Effector memory CD8-positive, alpha-beta T cell (primary cell): ENCODE data around the gene CCDC88A.
"Not testable (repeated sequence)": the region's sequence is repeated elsewhere in the genome, so short reads cannot be mapped to it uniquely, and the experiment has no call there.

ENCODE experiments used
- ATAC-seq: fragments of 150-1000 bp; cut with Tn5 transposase; replicated peaks from 2 replicates; pipeline ENCODE4 v1.10.0; 2021; ENCODE audit warnings: mild to moderate bottlenecking, moderate library complexity
- DNase-seq, 3 experiments: peaks; one replicate each; pipeline ENCODE4 v3.0.0; 2021
- H3K27ac Mint-ChIP-seq, 2 donors: one replicate each; pipeline ENCODE4 v1.8.0; 2022; ENCODE audit warnings: mild to moderate bottlenecking in 2 of 2, mixed read lengths in 2 of 2, moderate library complexity in 2 of 2
- H3K27me3 Mint-ChIP-seq, 2 donors: one replicate each; pipeline ENCODE4 v1.8.0; 2022; ENCODE audit warnings: mixed read lengths in 2 of 2
- H3K36me3 Mint-ChIP-seq: one replicate; pipeline ENCODE4 v1.8.0; 2022; ENCODE audit warnings: mild to moderate bottlenecking, moderate library complexity, mixed read lengths; ENCODE audit not compliant: insufficient read depth
- H3K4me1 Mint-ChIP-seq, 2 donors: one replicate each; pipeline ENCODE4 v1.8.0; 2022; ENCODE audit warnings: low read depth in 2 of 2, mixed read lengths in 2 of 2
- H3K4me3 Mint-ChIP-seq, 2 donors: one replicate each; pipeline ENCODE4 v1.8.0; 2022; ENCODE audit warnings: mild to moderate bottlenecking in 2 of 2, mixed read lengths in 2 of 2, moderate library complexity in 2 of 2
- H3K9me3 Mint-ChIP-seq, 2 donors: one replicate each; pipeline ENCODE4 v1.8.0; 2022; ENCODE audit warnings: mixed read lengths in 2 of 2
- total RNA-seq, 9 experiments: gene quantifications; one replicate each; lab custom pipeline; 2026; lab: John Stamatoyannopoulos, UW

Gene CCDC88A
- total RNA-seq = 16.8 to 57.8 (median 27.5) reads per million in 9 experiments

DNA sequence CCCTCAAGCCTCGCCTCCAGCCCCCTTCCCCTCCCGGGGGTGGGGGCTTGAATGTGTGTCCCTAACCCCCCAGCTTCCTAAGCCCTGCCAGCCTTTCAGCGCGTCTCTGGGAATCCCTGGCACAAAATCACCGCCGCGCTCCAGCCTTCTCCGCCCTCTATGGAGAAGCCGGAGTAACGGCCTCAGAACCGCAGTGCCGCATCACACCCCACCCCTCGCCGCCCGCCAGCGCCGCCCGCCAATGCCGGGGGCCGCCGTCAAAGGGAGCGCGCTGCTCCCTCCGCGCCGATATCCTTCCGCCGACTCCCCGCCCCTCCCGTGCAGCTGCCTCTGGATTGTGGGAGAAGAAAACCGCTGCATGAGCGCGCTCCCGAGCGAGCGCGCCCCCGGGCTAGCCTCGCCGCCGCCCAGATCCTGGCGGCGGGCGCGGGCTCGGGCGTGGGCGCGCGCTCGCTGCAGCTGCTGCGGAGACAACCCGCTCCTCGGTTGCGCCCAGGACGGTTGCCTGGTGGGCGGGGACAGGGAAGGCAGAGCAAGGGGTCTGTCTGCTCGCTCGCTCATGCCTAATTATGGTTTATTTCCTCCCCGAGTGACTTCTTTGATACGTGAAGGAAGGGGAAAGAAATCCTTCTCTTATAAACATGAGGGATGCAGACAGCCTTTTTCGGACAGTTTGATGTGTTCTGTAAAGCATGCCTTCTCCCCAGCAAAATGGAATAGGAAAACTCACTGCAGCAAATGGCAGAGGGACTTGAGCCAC, at the start of gene CCDC88A:
Gene CCDC88A (minus strand): TSS at position 178 of the 760 bp plus-strand sequence. CDS start 777 bp downstream, outside the sequence.
- Mint-ChIP-seq H3K27ac (peak within 1 kb of the TSS; percentile 87 to 92), H3K27me3 (peaks cover 0 to 12% of the 10 kb centered on the region in 2 donors), H3K9me3 (no peaks in the 10 kb centered on the region), H3K4me1 (peaks cover 12 to 29% of the 10 kb centered on the region in 2 donors), H3K36me3 (peaks cover 8% of the 10 kb centered on the region), H3K4me3 (peak within 1 kb of the TSS; percentile 82 to 92)
- ATAC-seq (peak; percentile 78), DNase-seq (peak; percentile 73 to 80 (median 80))

GRCh38 chr2:55461679-55462078, 42.0 kb upstream of the CCDC88A start:
- Mint-ChIP-seq H3K27me3 (peaks cover 40 to 72% of the 10 kb centered on the region in 2 donors), H3K27ac (no peak overlapping the region)
- no peak for DNase-seq

GRCh38 chr2:55460562-55460961, 40.9 kb upstream of the CCDC88A start:
- Mint-ChIP-seq H3K36me3 (peaks cover 3% of the 10 kb centered on the region), H3K27ac (no peak overlapping the region), H3K4me3 (no peak overlapping the region), H3K9me3 (no peaks in the 10 kb centered on the region), H3K27me3 (peaks cover 40 to 61% of the 10 kb centered on the region in 2 donors), H3K4me1 (no peaks in the 10 kb centered on the region)
- DNase-seq (no peak), ATAC-seq (no peak)

More at GRCh38 chr2:55461679-55462078, 42.0 kb upstream of the CCDC88A start:
- no peak for ATAC-seq
- Mint-ChIP-seq H3K9me3 (no peaks in the 10 kb centered on the region), H3K4me1 (no peaks in the 10 kb centered on the region), H3K4me3 (no peak overlapping the region), H3K36me3 (peaks cover 3% of the 10 kb centered on the region)

GRCh38 chr2:55459714-55460274, 40.1 kb upstream of the CCDC88A start:
- Mint-ChIP-seq H3K9me3 (no peaks in the 10 kb centered on the region), H3K27ac (no peak overlapping the region), H3K27me3 (peaks cover 36 to 55% of the 10 kb centered on the region in 2 donors), H3K36me3 (peaks cover 3% of the 10 kb centered on the region), H3K4me3 (no peak overlapping the region), H3K4me1 (no peaks in the 10 kb centered on the region)
- DNase-seq (no peak), ATAC-seq (no peak)

DNA sequence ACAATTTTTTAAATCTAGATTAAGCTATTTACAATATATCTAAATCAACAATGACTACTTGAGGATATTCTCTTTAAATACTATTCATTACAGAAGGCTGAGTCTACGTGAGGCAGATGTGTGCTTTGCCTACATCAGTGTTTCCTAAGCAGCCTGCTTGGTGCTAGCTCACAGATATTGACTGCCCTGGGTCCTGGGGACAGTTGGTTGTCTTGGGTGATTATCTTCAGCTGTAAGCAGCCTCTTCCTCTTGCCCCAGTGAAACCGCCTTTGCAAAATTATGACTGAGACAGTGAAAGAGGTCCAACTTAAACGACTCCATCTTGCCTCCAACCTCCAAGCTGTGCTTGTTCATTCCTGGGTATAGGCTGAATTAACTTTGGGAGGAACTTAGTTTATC, 39.6 kb upstream of the CCDC88A start:
- H3K9me3 Mint-ChIP-seq = no peaks in the 10 kb centered on the region
- no peak for DNase-seq
- peaks cover 31 to 49% of the 10 kb centered on the region in 2 donors for H3K27me3 Mint-ChIP-seq
- ATAC-seq = no peak
- H3K4me3 Mint-ChIP-seq = no peak overlapping the region
- H3K27ac Mint-ChIP-seq = no peak overlapping the region
- no peaks in the 10 kb centered on the region for H3K4me1 Mint-ChIP-seq
- H3K36me3 Mint-ChIP-seq = peaks cover 3% of the 10 kb centered on the region

DNA sequence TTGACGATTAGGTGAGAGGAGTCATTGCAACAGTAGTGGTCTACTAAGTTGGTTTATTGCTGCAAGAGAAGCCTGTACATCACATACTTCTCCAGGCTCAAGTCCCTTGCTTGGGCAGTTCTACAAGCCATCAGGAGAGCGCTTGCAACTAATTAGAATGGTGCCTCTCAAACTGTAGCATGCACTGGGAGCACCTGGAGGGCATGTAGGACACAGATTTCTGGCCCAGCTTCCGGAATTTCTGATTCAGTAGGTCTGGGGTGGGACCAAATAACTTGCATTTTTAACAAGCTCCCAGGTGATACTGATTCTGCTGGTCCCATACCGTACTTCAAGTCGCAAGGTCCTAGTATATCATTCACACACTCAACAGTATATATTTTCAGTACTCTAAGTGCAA, 34.5 kb upstream of the CCDC88A start:
- Mint-ChIP-seq H3K9me3 (no peaks in the 10 kb centered on the region), H3K27ac (no peak overlapping the region), H3K27me3 (peaks cover 7 to 12% of the 10 kb centered on the region in 2 donors), H3K36me3 (peaks cover 3% of the 10 kb centered on the region), H3K4me3 (no peak overlapping the region), H3K4me1 (no peaks in the 10 kb centered on the region)
- ATAC-seq = no peak
- DNase-seq = no peak

DNA sequence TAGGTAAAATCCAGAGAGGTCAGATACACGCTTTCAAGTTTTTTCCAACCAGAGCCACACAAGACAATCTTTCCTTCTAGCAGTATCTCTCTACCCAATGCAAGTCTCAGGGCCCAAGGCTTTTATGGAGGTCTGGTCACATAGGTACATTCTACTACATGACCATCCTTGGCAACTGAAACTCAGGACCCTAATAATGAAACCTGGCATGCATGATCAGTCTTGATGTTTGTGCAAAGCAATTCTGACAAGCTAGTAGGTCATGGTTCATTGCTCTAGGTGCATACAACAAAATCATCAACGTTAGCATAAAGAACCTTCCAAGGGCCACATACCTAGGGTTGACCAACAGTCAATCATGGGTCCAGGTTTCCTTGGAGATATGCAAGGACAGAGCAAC, 33.2 kb upstream of the CCDC88A start:
- no peak overlapping the region for H3K27ac Mint-ChIP-seq
- ATAC-seq (no peak), DNase-seq (no peak)
- H3K36me3 Mint-ChIP-seq = no peaks in the 10 kb centered on the region
- peaks cover 0 to under 1% of the 10 kb centered on the region in 2 donors for H3K27me3 Mint-ChIP-seq
- H3K4me1 Mint-ChIP-seq = no peaks in the 10 kb centered on the region
- H3K4me3 Mint-ChIP-seq = no peak overlapping the region
- no peaks in the 10 kb centered on the region for H3K9me3 Mint-ChIP-seq

- no peaks in the 10 kb centered on the region for H3K4me1 Mint-ChIP-seq
- DNase-seq = no peak
- no peaks in the 10 kb centered on the region for H3K27me3 Mint-ChIP-seq
- no peak for ATAC-seq
- no peaks in the 10 kb centered on the region for H3K9me3 Mint-ChIP-seq
- no peak overlapping the region for H3K4me3 Mint-ChIP-seq
- H3K27ac Mint-ChIP-seq = no peak overlapping the region
- no peaks in the 10 kb centered on the region for H3K36me3 Mint-ChIP-seq
Measured at GRCh38 chr2:55451699-55452098, 32.0 kb upstream of the CCDC88A start.

DNA sequence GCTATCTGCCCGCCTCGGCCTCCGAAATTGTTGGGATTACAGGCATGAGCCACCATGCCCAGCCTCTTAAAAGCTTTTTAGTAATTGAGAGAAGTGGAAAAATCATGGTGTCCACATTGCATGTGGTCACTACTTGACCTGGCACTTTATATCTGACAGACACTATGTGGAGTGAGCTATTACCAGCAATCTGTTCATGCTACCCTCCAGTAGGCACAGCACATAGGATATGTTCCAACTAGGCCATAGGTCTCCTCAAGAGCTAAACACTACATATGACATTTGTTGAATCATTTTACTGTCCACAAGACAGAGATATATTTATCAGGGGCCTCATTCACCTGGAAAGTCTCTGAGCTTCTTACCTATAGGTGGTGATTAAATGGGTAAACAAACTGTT, 30.4 kb upstream of the CCDC88A start:
- H3K4me3 Mint-ChIP-seq = not testable (repeated sequence)

DNA sequence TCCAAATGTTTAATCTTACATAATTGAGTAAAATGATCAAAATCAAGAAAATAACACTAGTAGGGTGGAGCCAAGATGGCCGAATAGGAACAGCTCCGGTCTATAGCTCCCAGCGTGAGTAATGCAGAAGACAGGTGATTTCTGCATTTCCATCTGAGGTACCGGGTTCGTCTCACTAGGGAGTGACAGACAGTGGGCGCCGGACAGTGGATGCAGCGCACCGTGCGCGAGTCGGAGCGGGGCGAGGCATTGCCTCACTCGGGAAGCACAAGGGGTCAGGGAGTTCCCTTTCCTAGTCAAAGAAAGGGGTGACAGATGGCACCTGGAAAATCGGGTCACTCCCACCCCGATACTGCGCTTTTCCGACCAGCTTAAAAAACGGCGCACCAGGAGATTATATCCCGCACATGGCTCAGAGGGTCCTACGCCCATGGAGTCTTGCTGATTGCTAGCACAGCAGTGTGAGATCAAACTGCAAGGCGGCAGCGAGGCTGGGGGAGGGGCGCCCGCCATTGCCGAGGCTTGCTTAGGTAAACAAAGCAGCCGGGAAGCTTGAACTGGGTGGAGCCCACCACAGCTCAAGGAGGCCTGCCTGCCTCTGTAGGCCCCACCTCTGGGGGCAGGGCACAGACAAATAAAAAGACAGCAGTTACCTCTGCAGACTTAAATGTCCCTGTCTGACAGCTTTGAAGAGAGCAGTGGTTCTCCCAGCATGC, 22.5 kb upstream of the CCDC88A start:
- not testable (repeated sequence) for ATAC-seq, H3K9me3 Mint-ChIP-seq

More for the DNA sequence above, 30.4 kb upstream of the CCDC88A start:
- not testable (repeated sequence) for H3K27me3 Mint-ChIP-seq, ATAC-seq, H3K27ac Mint-ChIP-seq, H3K9me3 Mint-ChIP-seq, H3K36me3 Mint-ChIP-seq, H3K4me1 Mint-ChIP-seq, DNase-seq

GRCh38 chr2:55441280-55441892, 21.7 kb upstream of the CCDC88A start:
- H3K36me3 Mint-ChIP-seq = no peaks in the 10 kb centered on the region
- ATAC-seq = no peak
- no peak for DNase-seq

More for the DNA sequence above, 22.5 kb upstream of the CCDC88A start:
- not testable (repeated sequence) for H3K27ac Mint-ChIP-seq, H3K36me3 Mint-ChIP-seq, H3K4me1 Mint-ChIP-seq, H3K4me3 Mint-ChIP-seq, DNase-seq
- peaks cover 25 to 37% of the 10 kb centered on the region in 2 donors for H3K27me3 Mint-ChIP-seq

DNA sequence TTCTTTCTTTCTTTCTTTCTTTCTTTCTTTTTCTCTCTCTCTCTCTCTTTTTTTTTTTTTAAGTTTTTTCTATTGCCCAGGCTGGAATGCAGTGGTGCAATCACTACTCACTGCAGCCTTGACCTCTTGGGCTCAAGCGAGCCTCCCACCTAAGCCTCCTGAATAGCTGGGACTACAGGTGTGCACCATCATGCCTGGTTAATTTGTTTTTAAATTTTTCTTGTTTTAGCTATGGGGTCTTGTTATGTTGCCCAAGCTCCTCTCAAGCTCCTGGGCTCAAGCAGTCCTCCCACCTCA, 19.4 kb upstream of the CCDC88A start:
- Mint-ChIP-seq H3K4me3 (no peak overlapping the region), H3K27ac (no peak overlapping the region), H3K9me3 (no peaks in the 10 kb centered on the region), H3K36me3 (no peaks in the 10 kb centered on the region), H3K4me1 (no peaks in the 10 kb centered on the region), H3K27me3 (peaks cover 15 to 26% of the 10 kb centered on the region in 2 donors)
- DNase-seq = no peak
- ATAC-seq = no peak

More at GRCh38 chr2:55441280-55441892, 21.7 kb upstream of the CCDC88A start:
- H3K4me3 Mint-ChIP-seq = no peak overlapping the region
- H3K4me1 Mint-ChIP-seq = no peaks in the 10 kb centered on the region
- H3K9me3 Mint-ChIP-seq = no peaks in the 10 kb centered on the region
- H3K27me3 Mint-ChIP-seq = peaks cover 25 to 37% of the 10 kb centered on the region in 2 donors
- no peak overlapping the region for H3K27ac Mint-ChIP-seq

DNA sequence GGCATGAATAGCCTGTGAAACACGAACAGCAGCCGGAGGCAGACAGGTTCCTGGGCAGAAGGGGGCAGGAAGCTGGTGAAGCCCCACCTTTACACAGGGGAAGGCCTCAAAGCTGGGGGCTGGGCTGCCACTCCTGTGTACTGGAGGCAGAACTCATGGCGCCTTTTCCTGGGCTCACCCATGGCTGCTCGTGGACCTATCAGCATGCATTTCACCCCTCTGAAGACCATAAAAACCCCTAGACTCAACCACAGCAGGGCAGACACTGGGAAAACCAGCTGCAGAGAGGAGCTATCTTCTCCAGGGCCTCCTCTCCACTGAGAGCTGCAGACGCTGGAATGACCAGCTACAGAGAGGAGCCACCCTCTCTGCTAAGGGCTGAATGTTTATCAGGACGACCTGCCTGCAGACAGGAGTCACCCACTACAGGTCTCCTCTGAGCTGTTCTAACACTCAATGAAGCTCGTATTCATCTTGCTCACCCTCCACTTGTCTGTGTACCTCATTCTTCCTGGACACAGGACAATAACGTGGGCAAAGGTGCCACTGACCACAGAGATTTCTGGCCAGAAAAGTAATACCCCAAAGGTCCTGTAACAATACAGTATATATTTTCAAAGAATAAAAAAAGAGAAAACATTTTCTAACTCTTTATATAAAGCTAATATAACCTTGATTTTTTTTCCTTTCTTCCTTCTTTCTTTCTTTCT, 18.9 kb upstream of the CCDC88A start:
- Mint-ChIP-seq H3K27me3 (peaks cover 13 to 21% of the 10 kb centered on the region in 2 donors), H3K4me1 (no peaks in the 10 kb centered on the region), H3K4me3 (no peak overlapping the region), H3K36me3 (no peaks in the 10 kb centered on the region), H3K9me3 (no peaks in the 10 kb centered on the region), H3K27ac (no peak overlapping the region)
- ATAC-seq (no peak), DNase-seq (no peak)
